Ovary (tissue), 9 donors: ENCODE data around the gene FXYD5. TPM values are rescaled to one million over a fixed set of nuclear protein-coding genes. Genes with fewer than 3 reads are reported as not detected.

ENCODE experiments used
- DNase-seq, 5 donors: peaks; one replicate each; pipeline ENCODE4 v3.0.0-alpha.2; 2019 to 2020
- H3K27ac ChIP-seq, 2 donors: fragments of 200-600 bp; one replicate each; pipeline versions ENCODE4 v1.5.1 to v1.8.0; 2019 to 2022
- H3K27me3 ChIP-seq: fragments of 200-600 bp; one replicate; pipeline ENCODE4 v1.8.0; 2022
- H3K36me3 ChIP-seq: fragments of 200-600 bp; sonication (generic); one replicate; pipeline ENCODE4 v1.5.1; 2019
- H3K4me1 ChIP-seq: one replicate; pipeline ENCODE4 v1.8.1; 2013; ENCODE audit warnings: mild to moderate bottlenecking, moderate library complexity; ENCODE audit not compliant: insufficient read depth
- H3K4me3 ChIP-seq: fragments of 200-600 bp; sonication (generic); one replicate; pipeline ENCODE4 v1.5.1; 2017
- H3K9me3 ChIP-seq, 2 donors: fragments of 200-600 bp in 1 of 2; sonication (generic) in 1 of 2; one replicate each; pipeline versions ENCODE4 v1.5.1 to v1.8.1; 2013 to 2019; ENCODE audit warnings: mild to moderate bottlenecking in 1 of 2, moderate library complexity in 1 of 2
- EP300 ChIP-seq: sonication (generic); formaldehyde crosslinking; IDR thresholded peaks from one replicate; pipeline ENCODE4 v1.6.1; 2017; ENCODE audit warnings: antibody characterized with exemption
- POLR2A ChIP-seq: fragments of 450-650 bp; IDR thresholded peaks from one replicate; pipeline ENCODE4 v1.6.1; 2017; ENCODE audit warnings: antibody characterized with exemption, mild to moderate bottlenecking, moderate library complexity
- WGBS, 3 donors: extraction: QIAGEN DNeasy Blood & Tissue Kit in 1 of 3; methylation state at CpG; one replicate each; pipeline versions ENCODE4 v1.1.5 to v1.1.7; 2013 to 2017; 5-methylcytosine and 5-hydroxymethylcytosine counted together
- intact Hi-C, 4 donors: fragments of 100-400 bp; cut with DNase I; formaldehyde crosslinking; loops; one replicate each; pipeline versions ENCODE4 v1.11.0 to v1.15.1; 2022 to 2023
- polyA plus RNA-seq, 2 donors: library from polyadenylated mRNA; stranded (reverse); fragments of 200-250 nt in 1 of 2; fragments of 350-450 nt in 1 of 2; fragmentation: Illumina TruSeq in 1 of 2; extraction: RNeasy Lipid Tissue Mini Kit (QIAGEN cat#74804) in 1 of 2; gene quantifications; one replicate each; pipeline ENCODE4 v1.2.3, GENCODE V29; 2013 to 2014
- total RNA-seq, 7 donors: library from RNA; depleted of rRNA in 2 of 7; stranded (reverse); fragments of >200 nt in 2 of 7; fragmentation: NEBNext Ultra II Directional in 3 of 7; extraction: Animal tissue kit (Norgen Biotek cat#: 25700) in 3 of 7; gene quantifications; one replicate each; pipeline versions ENCODE4 v1.1.0 to v1.2.4, GENCODE V29; 2016 to 2023
- TF ChIP-seq, protein P1 (sequence below), 3 donors: fragments of 450-650 bp in 2 of 3; fragments of 200-600 bp in 1 of 3; IDR thresholded peaks; one replicate each; pipeline versions ENCODE4 v1.5.1 to v1.8.0; 2016 to 2022; ENCODE audit warnings: antibody characterized with exemption in 3 of 3, mild to moderate bottlenecking in 1 of 3
- donor health status: DM: no; HTN: no; CAD: no; lungs with moderate emphysema.
- donor health status: DM: no; HTN: no; CAD: no.
- donor health status: Bipolar disorder and iron deficiency.
- donor health status: DM: yes; HTN: yes; CAD: no.
- donor health status: DM: no; HTN: no; CAD: no.
- donor health status: DM: yes; HTN: yes; CAD: no.

FXYD5 gene
- total and polyA plus RNA-seq, 9 donors: 8.2 to 79.3 (median 22.7) TPM

GRCh38 chr19:35119091-35119490 lies 35.4 kb upstream of the FXYD5 start:
- 67 to 81% (median 72%) methylated on average over 13 to 14 of the region's 14 CpGs for WGBS, 3 donors
- Histone ChIP-seq H3K27me3 (no peaks in the 10 kb centered on the region), H3K9me3 (no peaks in the 10 kb centered on the region), H3K27ac (peak overlapping the region in 1 of 2 donors; percentile 87), H3K4me3 (no peak overlapping the region), H3K4me1 (peaks cover 14% of the 10 kb centered on the region), H3K36me3 (no peaks in the 10 kb centered on the region)
- no peak for TF ChIP-seq EP300
- TF ChIP-seq, protein P1, sequence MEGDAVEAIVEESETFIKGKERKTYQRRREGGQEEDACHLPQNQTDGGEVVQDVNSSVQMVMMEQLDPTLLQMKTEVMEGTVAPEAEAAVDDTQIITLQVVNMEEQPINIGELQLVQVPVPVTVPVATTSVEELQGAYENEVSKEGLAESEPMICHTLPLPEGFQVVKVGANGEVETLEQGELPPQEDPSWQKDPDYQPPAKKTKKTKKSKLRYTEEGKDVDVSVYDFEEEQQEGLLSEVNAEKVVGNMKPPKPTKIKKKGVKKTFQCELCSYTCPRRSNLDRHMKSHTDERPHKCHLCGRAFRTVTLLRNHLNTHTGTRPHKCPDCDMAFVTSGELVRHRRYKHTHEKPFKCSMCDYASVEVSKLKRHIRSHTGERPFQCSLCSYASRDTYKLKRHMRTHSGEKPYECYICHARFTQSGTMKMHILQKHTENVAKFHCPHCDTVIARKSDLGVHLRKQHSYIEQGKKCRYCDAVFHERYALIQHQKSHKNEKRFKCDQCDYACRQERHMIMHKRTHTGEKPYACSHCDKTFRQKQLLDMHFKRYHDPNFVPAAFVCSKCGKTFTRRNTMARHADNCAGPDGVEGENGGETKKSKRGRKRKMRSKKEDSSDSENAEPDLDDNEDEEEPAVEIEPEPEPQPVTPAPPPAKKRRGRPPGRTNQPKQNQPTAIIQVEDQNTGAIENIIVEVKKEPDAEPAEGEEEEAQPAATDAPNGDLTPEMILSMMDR (IDR thresholded peaks at IDR 0.05): no peak
- no peak for TF ChIP-seq POLR2A
- intact Hi-C loops: no loop called here
- peak in 1 of 5 donors; percentile 51 for DNase-seq

GRCh38 chr19:35119578-35120155 lies 34.9 kb upstream of the FXYD5 start:
- peak in 1 of 5 donors; percentile 67 for DNase-seq
- Histone ChIP-seq H3K4me3 (no peak overlapping the region), H3K27ac (peak overlapping the region in 1 of 2 donors; percentile 87), H3K4me1 (peaks cover 14% of the 10 kb centered on the region), H3K27me3 (no peaks in the 10 kb centered on the region), H3K36me3 (no peaks in the 10 kb centered on the region), H3K9me3 (no peaks in the 10 kb centered on the region)
- intact Hi-C loops: no loop called here
- TF ChIP-seq, protein P1 (IDR thresholded peaks at IDR 0.05): no peak
- TF ChIP-seq EP300 (no peak), POLR2A (no peak)
- WGBS, 3 donors: 54 to 62% (median 56%) methylated on average over 9 of the region's 9 CpGs

DNA sequence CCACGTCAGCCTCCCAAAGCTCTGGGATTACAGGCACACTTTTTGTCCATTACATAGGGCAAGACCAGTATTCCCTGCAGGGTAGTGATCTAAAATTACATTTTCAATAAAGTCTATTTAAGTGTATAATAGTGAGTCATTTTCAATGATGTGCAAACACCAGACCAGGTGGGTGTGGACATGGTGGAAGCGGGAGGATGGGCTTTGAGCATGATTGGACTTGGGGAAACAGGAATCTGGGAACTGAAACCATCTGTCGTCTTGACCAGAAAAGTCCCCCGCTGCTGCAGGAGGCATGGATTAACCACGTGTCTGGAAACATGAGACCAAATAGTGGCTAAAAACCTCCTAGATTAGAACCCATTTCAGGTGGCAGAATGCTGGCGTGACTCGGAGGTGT lies 34.0 kb upstream of the FXYD5 start:
- no peak overlapping the region for H3K4me3 ChIP-seq
- no peak for DNase-seq
- H3K36me3 ChIP-seq: no peaks in the 10 kb centered on the region
- H3K27me3 ChIP-seq: no peaks in the 10 kb centered on the region
- intact Hi-C loops: no loop called here
- 46 to 57% (median 50%) methylated on average over 7 of the region's 7 CpGs for WGBS, 3 donors
- H3K4me1 ChIP-seq: peaks cover 14% of the 10 kb centered on the region
- H3K9me3 ChIP-seq: no peaks in the 10 kb centered on the region
- H3K27ac ChIP-seq: peak overlapping the region in 1 of 2 donors; percentile 87
- TF ChIP-seq, protein P1 (IDR thresholded peaks at IDR 0.05): no peak
- TF ChIP-seq EP300 (no peak), POLR2A (no peak)

- TF ChIP-seq EP300 (no peak), POLR2A (no peak)
- TF ChIP-seq, protein P1 (IDR thresholded peaks at IDR 0.05): no peak
- H3K4me3 ChIP-seq: no peak overlapping the region
- H3K36me3 ChIP-seq: no peaks in the 10 kb centered on the region
- WGBS, 3 donors: 69 to 76% (median 73%) methylated on average over 7 of the region's 7 CpGs
- intact Hi-C loops: no loop called here
- H3K4me1 ChIP-seq: peaks cover 14% of the 10 kb centered on the region
- no peak for DNase-seq
- H3K9me3 ChIP-seq: no peaks in the 10 kb centered on the region
- peak overlapping the region in 1 of 2 donors; percentile 87 for H3K27ac ChIP-seq
- no peaks in the 10 kb centered on the region for H3K27me3 ChIP-seq
Measured at GRCh38 chr19:35120898-35121297, 33.6 kb upstream of the FXYD5 start.
